Measurements from ENCODE around the gene THAP3. TPM values are rescaled to one million over a fixed set of nuclear protein-coding genes. Genes with fewer than 3 reads are reported as not detected.

Gene THAP3
- total and polyA plus RNA-seq, 2 of the 4 experiments (the other 2 are of a cell fraction), result 14.2 to 14.9 TPM

GRCh38 chr1:6653436-6654290 lies 29.0 kb downstream of the THAP3 start:
- intact Hi-C loops (cut with micrococcal nuclease), result no loop called here
- Histone ChIP-seq H2BK15ac (ENCODE audit: low read depth, low read length) (no peak overlapping the region), H4K20me1 (ENCODE audit: insufficient read depth, low read length) (0 out of 2 replicates have a peak, but pooled peaks cover 2% of the 10 kb centered on the region), H3K14ac (replicated peaks; ENCODE audit: low read depth, low read length) (no peak overlapping the region), H3K18ac (ENCODE audit: low read depth, low read length) (no peak overlapping the region), H4K5ac (ENCODE audit: low read depth, low read length) (no peak overlapping the region), H3K27ac (ENCODE audit: insufficient read depth, low read length) (no peak overlapping the region), H3K4me1 (ENCODE audit: control insufficient read depth, insufficient read depth, low read length) (no peaks in the 10 kb centered on the region), H3K4ac (ENCODE audit: low read depth, low read length) (no peak overlapping the region), H3K56ac (ENCODE audit: extremely low read depth, insufficient read depth, low read length) (no peak overlapping the region), H3K36me3 (ENCODE audit: control insufficient read depth, insufficient read depth, low read length) (peaks cover 29% of the 10 kb centered on the region), H2AK9ac (replicated peaks; ENCODE audit: low read depth, low read length, poor library complexity) (no peak overlapping the region), H2BK20ac (ENCODE audit: low read depth, low read length) (no peak overlapping the region), H3K9me3 (ENCODE audit: control insufficient read depth, insufficient read depth, low read length) (no peaks in the 10 kb centered on the region), H4K91ac (ENCODE audit: insufficient read depth, low read depth, low read length) (no peak overlapping the region), H2BK120ac (ENCODE audit: low read depth, low read length) (no peak overlapping the region), H2BK5ac (ENCODE audit: low read depth, low read length, poor library complexity, severe bottlenecking) (no peak overlapping the region), H3K9ac (ENCODE audit: low read depth, low read length) (no peak overlapping the region), H4K8ac (ENCODE audit: low read depth in 2 of 2, low read length in 2 of 2) (no peak overlapping the region), H3K79me1 (ENCODE audit: low read depth in 1 of 2, low read length in 2 of 2) (peaks cover 5 to 14% of the 10 kb centered on the region in 2 experiments; a peak in 3 of 4 replicates), H3K4me3 (ENCODE audit: insufficient read depth, low read depth, low read length) (no peak overlapping the region), H3K4me2 (ENCODE audit: low read depth, low read length) (no peak overlapping the region), H3K9me1 (ENCODE audit: insufficient read depth, low read length) (peaks cover 5% of the 10 kb centered on the region), H2AK5ac (ENCODE audit: low read depth, low read length) (no peak overlapping the region), H2AFZ (replicated peaks; ENCODE audit: low read length, poor library complexity) (no peak overlapping the region), H3K27me3 (ENCODE audit: control insufficient read depth, insufficient read depth, low read length) (no peaks in the 10 kb centered on the region), H3K23ac (ENCODE audit: low read depth, low read length) (no peak overlapping the region)
- DNase-seq, result no peak
- POLR2A ChIA-PET (ENCODE audit: unreplicated experiment), result no interaction called here
- no TSS peak for BruUV-seq (replicated peaks)
- dilution Hi-C loops (cut with HindIII; ENCODE audit: low sequenced_read_pairs, unreplicated experiment), result no loop called here
- no peak for TF ChIP-seq CHD1 (IDR thresholded peaks at IDR 0.05; ENCODE audit: low read depth, low read length)
- TF ChIP-seq ELK1 (IDR thresholded peaks at IDR 0.05; ENCODE audit: borderline replicate concordance, low read depth, low read length), result no peak
- TF ChIP-seq CEBPB (IDR thresholded peaks at IDR 0.05; ENCODE audit: low read depth, low read length), result no peak
- no peak for TF ChIP-seq FOS (IDR thresholded peaks at IDR 0.05; ENCODE audit: low read depth, low read length)
- no peak for TF ChIP-seq MAFK (IDR thresholded peaks at IDR 0.05; ENCODE audit: low read depth, low read length)
- no peak for TF ChIP-seq USF2 (IDR thresholded peaks at IDR 0.05; ENCODE audit: low read depth, low read length)
- CTCF ChIA-PET, result no interaction called here
- ATAC-seq (ENCODE audit: low read depth), result no peak
- in situ Hi-C loops (cut with MboI; ENCODE audit: low sequenced_read_pairs), result no loop called here
- 100% methylated on average over 4 of the region's 23 CpGs; no CpG with 5 or more reads in 1 of the 2 experiments for WGBS, 2 experiments (ENCODE audit: extremely low coverage in 2 of 2, insufficient read length in 1 of 2)
